H54 (cell line): Measurements from ENCODE around the gene OR8J1.
"Not testable (repeated sequence)": the region's sequence is repeated elsewhere in the genome, so short reads cannot be mapped to it uniquely, and the experiment has no call there.

Experiments
- DNase-seq: peaks from one replicate; pipeline ENCODE4 v3.0.0; 2011; ENCODE audit warnings: low spot score, mixed read lengths; ENCODE audit not compliant: insufficient read length
- FAIRE-seq: peaks from 3 replicates; lab custom pipeline; 2011; peaks lifted over from hg19 to GRCh38; lab: Jason Lieb, UNC
- POLR2A ChIP-seq: IDR thresholded peaks from 2 replicates; pipeline ENCODE4 v1.6.1; 2011; ENCODE audit warnings: low read depth, mild to moderate bottlenecking, low read length

Gene OR8J1, protein sequence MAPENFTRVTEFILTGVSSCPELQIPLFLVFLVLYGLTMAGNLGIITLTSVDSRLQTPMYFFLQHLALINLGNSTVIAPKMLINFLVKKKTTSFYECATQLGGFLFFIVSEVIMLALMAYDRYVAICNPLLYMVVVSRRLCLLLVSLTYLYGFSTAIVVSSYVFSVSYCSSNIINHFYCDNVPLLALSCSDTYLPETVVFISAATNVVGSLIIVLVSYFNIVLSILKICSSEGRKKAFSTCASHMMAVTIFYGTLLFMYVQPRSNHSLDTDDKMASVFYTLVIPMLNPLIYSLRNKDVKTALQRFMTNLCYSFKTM

DNA sequence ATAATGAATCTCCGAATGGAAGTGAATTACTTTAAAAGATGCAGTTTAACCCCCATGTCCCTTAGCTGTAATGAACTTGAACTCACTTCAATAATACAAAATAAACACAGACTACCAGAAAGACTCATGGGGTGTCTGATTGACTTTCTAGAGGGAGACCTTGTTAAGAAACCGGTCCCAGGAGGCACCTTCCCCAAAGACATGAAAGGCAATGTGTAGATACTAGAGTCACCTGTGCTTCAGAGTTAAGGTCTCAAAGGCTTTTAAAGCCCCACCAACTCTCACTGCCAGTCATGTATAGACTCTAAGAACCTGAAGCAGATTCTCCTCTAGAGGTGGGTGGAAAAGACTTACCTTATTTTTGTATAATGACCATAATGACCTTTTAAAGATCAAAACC lies at the start of gene OR8J1:
Gene OR8J1, plus strand, starts transcription at position 301 of the 400 bp plus-strand sequence. CDS start 5,956 bp downstream, outside the sequence.
- no peak for DNase-seq
- FAIRE-seq = no peak
- no peak for TF ChIP-seq POLR2A

DNA sequence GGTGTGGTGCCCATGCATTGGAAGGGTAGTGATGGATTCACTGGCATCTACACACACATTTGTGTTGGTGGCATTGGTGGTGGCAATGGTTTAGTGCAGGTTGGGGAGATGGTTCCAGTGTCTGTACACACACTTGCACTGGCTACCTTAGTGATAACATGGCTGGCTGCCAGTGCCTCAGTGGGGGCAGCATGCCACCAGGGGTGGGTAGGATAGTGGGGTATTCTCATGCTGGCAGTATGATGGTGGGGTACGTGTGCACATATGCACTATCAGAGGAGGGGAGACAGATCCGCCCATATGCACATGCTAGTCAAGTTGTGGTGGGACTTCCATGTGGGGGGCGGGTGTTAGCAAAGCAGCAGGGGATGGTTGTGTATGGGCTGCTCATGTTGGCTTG lies 46.3 kb upstream of the OR8J1 start:
- no peak for TF ChIP-seq POLR2A
- DNase-seq (no peak), FAIRE-seq (no peak)

DNA sequence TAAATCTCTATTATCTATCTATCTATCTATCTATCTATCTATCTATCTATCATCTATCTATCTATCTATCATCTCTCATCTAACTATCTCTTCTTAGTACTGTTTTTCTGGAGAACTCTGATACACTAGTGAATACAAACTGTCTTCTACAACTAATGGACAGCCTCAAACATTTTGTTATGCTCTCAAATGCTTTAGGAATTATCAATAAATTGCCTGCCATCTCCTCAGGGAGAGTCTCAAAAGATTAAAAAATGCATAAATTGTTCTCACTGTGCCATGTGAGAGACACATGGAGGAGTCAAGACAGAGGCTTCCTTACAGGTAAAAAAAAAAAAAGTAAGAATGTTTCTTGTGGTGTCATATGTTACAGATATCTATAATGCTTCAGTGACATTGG lies 39.2 kb upstream of the OR8J1 start, which contains the start of gene OR8K3:
Gene OR8K3, plus strand, starts transcription at position 301 of the 400 bp plus-strand sequence. CDS start 3,163 bp downstream, outside the sequence.
- DNase-seq = no peak
- no peak for TF ChIP-seq POLR2A
- no peak for FAIRE-seq

DNA sequence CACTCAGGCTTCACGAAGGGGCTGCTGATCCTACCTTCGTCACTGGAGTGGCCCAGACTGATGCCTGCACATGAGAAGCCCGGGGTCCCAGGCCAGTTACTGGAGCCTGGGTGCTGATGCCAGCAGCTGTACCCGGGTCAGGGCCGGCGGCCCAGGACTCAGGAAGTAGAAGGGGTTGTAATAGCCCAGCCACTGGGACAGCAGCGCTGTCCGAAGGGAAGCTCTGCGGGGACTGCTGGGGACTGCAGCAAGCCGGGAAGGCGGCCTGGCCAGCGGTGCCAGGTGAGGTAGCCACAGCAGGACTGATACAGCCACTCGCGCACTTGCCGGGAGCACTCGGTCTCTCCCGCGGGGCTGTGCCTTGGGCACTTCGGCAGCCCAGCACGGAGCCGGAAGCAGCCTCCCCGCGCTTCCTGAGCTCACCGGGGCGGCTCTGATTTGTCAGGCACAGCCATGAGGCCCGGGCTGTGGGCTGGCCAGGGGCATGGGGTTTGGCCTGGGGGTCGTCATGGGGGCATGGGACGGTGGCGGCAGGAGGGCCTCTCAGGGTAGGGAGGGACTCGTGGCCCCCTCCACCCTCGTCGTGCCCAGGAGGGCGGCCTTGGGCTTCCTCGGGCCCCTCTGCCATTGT lies 22.1 kb upstream of the OR8J1 start:
- no peak for TF ChIP-seq POLR2A
- FAIRE-seq (no peak), DNase-seq (no peak)

DNA sequence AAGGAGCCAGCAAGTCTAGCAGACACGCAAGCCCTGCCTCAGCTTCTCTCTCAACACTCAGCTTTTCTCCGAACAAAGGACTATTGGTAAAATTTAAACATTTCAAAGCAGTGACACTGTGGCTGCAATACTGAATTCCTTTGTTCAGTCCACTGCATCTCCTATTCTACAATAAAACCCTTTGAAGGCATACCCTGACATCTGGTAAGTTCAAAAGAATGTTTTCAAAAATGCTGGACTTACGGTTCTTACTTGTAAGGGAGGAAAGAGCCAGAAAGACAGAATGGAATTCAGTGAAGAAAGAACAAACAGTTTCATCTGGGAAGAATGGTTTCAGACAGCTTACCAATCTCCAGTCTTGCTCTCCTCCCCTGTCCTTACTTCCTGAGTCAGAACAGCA lies 20.9 kb upstream of the OR8J1 start:
- no peak for TF ChIP-seq POLR2A
- FAIRE-seq (no peak), DNase-seq (no peak)

DNA sequence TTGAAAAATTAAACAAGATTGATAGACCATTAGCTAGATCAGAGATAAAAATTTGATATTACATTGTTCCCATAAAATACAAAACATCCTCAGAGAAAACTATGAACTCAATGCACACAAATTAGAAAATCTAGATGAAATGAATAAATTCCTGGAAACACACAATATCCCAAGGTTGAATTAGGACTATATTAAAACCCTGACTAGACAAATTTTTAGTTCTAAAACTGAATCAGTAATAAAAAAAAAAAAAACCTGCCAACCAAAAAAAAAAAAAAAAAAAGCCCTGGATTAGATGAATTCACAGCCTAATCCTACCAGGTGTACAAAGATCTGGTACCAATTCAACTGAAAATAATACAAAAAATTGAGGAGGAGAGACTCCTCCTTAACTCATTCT lies 13.8 kb upstream of the OR8J1 start:
- FAIRE-seq (no peak), DNase-seq (no peak)
- TF ChIP-seq POLR2A = no peak

DNA sequence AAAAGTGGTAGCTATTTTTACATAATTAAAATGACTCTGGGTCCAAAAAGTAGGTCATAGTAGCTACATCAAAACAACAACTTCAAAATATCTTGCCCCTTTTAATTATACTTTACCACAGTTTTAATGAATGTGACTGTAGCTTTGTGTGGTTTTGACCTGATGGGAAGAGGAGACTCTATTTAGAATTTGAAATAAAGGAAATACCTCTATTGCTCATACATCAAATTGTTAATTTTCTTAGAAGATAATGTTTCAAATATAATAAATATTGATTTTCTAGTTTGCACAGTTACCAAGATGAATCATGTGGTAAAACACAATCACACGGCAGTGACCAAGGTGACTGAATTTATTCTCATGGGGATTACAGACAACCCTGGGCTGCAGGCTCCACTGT lies 8.4 kb upstream of the OR8J1 start, which contains the start of gene OR8K1:
Gene OR8K1, plus strand, starts transcription at position 301 of the 400 bp plus-strand sequence. Its CDS starts 0 bp downstream, at position 301.
- FAIRE-seq (no peak), DNase-seq (no peak)
- no peak for TF ChIP-seq POLR2A

DNA sequence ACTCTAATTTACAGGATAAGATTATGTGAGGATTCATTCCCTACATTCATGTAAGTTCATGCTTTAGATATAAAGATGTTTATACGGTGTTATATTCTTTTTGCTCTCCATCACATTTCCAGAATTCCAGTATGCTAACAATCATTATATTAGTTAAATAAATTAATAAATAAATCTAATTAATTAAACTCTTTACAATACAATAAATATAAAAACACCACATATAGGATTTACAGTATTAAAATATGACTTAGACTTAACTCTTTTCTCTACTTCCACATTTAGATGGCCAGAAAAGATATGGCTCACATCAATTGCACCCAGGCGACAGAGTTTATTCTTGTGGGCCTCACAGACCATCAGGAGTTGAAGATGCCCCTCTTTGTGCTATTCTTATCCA lies 21.2 kb downstream of the OR8J1 start, which contains the start of gene OR8U1:
Gene OR8U1, plus strand, starts transcription at position 301 of the 400 bp plus-strand sequence. Its CDS starts 0 bp downstream, at position 301.
- FAIRE-seq (no peak), DNase-seq (no peak)
- no peak for TF ChIP-seq POLR2A

DNA sequence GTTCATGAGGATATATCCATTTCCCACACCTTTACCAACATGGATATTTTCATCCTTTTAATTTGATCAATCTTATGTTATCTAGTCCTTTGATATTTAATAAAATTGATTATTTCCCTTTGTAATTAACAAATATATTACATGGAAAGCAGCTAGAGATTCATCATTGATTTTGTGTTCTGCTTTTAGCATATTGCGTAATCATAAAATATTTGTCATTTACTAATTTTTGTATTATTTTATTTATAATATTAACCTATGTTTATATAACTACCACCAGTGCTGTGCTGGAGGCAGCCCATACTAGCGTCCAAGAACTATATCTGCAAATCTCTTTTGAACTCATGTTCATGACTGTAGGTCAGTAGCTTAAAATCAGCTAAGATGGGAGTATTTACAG lies 26.0 kb downstream of the OR8J1 start:
- TF ChIP-seq POLR2A = no peak
- FAIRE-seq (no peak), DNase-seq (no peak)

DNA sequence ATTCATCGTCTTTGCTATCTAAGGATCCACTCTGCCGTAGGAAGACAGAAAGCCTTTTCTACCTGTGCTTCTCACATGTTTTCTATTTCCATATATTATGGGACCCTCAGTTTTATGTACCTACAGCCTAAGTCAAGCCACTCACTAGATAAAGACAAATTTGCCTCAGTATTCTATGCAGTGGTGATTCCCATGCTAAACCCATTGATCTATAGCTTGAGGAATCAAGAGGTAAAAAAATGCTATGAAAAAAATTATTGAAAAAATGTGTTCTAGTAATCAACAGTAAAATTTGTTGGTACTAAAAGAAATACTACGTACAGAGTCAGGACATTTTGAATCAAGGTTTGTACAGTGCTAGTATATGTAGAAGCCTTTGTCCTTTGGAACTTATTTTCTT lies 40.3 kb downstream of the OR8J1 start:
- DNase-seq (no peak), FAIRE-seq (no peak)
- TF ChIP-seq POLR2A = no peak

DNA sequence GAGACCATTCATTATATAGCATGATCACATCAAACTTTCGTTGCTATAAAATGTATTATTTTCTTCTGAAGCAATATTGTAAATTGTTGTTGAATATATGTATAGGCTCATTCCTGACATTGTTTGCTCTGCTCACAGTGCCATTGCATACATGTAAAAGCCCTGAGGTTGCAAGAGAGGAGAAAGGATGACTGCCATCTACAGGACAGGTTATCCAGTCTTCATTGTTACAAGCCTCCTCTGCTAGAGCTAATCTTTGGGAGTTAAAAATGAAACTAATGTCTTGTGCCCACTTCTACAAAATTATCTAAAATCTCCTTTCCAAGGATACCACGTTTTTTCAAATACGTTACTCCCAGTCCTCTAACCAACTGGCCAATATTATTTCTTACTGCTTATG lies 42.0 kb downstream of the OR8J1 start:
- FAIRE-seq = no peak
- TF ChIP-seq POLR2A = no peak
- DNase-seq = no peak

DNA sequence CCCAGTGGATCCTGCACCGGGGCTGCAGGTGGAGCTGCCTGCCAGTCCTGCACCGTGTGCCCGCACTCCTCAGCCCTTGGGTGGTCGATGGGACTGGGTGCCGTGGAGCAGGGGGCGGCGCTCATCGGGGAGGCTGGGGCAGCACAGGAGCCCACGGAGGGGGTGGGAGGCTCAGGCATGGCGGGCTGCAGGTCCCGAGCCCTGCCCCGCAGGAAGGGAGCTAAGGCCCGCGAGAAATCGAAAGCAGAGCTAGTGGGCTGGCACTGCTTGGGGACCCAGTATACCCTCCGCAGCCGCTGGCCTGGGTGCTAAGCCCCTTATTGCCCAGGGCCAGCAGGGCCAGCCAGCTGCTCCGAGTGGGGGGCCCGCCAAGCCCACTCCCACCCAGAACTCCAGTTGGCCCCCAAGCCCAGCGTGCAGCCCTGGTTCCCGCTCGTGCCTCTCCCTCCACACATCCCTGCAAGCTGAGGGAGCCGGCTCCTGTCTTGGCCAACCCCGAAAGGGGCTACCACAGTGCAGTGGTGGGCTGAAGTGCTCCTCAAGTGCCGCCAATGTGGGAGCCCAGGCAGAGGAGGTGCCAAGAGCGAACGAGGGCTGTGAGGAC lies 47.9 kb downstream of the OR8J1 start:
- DNase-seq, FAIRE-seq: not testable (repeated sequence)

DNA sequence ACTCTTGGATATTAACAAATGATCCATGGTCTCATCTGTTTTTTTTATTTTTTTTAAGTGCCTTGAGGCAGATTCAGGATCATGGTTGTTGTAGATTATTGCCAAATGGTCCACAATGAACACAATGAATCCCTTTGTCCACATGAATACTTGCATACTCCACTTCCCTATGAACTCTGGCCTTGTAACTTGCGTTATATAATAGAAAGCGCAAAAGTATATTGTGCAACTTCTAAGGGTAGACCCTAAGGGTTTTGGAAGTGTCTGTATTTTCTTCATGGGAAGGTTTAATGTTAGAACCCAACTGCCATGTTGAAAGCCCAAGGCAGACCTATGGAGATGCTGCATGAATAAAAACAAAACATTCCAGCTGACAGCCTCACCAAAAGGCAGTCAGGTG lies 50.3 kb downstream of the OR8J1 start:
- no peak for FAIRE-seq
- TF ChIP-seq POLR2A = no peak
- DNase-seq = no peak

DNA sequence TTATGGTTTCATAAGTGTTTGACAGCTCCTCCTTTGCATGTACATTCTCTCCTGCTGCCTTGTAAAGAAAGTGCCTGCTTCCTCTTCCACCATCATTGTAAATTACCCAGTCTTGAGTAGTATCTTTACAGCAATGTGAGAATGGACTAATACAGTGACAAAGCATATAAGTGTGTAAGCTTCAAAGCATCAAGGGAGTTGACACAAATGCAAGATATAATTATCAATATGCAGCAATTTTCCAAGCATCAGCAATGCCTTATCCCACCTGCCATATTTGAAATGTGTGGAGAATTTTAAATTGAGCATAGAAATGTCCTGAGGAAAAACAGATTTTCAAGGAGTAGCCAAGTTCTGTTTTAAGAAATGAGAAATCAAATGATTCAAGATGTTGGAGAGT lies 56.7 kb downstream of the OR8J1 start:
- DNase-seq = no peak
- FAIRE-seq = no peak
- TF ChIP-seq POLR2A = no peak
